Stimulated activated CD4-positive, alpha-beta T cell treated with anti-CD3 and anti-CD28 coated beads, Interleukin-15, amount 100 ng/mL, for 24 hours (primary cell): ENCODE measurements around the gene SLC30A5.
"Not testable (repeated sequence)": the region's sequence is repeated elsewhere in the genome, so short reads cannot be mapped to it uniquely, and the experiment has no call there.

Experiments
- DNase-seq: peaks from one replicate; pipeline ENCODE4 v3.0.0-alpha.2; 2020

Gene SLC30A5

DNA sequence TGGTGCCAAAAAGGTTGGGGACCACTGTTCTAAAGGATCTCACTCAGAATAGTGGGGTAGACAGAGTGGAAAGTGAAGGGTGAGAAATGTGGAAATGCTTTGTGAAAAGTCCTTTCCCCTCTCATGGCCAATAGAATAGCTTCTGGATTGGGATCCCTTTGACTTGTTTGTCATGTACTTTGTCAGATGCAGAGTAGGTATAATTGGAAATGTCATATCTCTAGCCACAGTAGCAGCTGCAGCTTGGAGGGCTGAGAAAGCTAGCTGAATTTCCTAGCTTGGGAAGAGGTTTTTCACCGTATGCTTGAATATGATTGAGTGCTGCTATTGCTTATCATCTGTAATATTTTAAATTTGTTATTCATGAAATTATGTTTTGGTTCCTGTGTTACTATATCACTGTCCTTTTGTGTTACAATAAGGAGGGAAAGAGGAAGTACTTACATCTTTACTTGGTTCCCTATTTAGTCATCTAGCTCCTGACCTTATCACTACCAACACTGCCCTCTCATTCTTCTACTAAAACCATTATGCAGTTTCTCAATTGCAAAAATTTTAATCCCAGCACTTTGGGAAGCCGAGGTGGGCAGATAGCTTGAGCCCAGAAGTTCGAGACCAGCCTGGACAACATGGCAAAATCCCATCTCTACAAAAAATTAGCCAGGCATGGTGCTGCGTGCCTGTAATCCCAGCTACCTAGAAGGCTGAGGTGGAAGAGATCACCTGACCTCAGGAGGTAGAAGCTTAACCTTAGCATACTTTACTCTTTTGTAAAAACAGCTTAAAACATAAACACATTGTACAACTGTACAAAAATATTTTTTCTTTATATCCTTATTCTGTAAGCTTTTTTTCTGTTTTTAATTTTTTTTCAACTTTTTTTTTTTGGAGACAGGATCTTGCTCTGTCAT is 12.4 kb downstream of the SLC30A5 start:
- DNase-seq: no peak

DNA sequence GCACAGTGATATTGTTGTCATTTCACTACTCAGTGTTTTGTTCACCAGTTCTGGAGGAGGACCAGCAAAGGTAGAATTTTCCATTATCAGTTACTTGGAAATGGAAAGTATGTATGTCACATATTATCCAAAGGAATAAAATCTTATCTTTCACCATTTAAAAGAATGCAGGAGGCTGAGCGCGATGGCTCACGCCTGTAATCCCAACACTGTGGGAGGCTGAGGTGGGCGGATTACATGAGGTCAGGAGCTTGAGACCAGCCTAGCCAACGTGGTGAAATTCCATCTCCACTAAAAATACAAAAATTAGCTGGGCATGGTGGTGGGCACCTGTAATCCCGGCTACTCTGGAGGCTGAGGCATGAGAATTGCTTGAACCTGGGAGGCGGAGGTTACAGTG is 14.6 kb downstream of the SLC30A5 start:
- not testable (repeated sequence) for DNase-seq

DNA sequence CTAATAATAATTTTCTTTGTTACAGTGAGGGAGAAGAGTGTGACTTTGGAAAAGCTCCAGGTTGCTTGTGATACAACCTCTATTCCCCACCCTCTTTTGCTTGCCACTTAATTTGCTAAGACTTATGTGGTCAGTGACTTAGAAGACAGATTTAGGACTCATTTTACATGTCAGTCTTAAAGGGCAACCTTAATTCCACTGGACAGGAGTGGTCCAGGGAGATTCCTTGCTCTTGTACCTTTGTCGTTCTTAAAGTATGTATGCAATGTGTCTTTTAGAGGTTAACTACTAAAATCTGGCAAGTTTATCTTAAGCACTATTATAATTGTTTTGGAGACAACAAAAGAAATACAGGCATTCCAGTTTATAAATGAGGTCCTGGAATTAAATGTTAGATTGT is 20.0 kb downstream of the SLC30A5 start:
- no peak for DNase-seq

DNA sequence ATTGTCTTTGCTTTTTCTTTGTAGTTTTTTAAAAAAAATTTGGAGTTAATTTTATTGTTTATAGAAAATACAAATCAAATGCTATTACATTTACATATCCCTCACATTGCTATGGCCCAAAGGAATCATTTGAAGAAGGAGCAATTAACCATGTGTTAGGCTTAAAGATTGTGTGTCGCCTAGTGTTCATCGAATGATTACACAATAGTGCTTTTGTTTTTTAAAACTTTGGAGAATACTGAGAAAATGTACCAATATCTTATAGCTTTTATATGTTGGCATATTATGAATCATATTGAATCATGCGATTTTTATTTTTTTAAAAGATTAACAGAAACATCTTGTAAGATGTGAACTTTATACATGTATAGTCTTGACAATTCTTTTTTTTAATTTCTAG is 21.7 kb downstream of the SLC30A5 start:
- no peak for DNase-seq

DNA sequence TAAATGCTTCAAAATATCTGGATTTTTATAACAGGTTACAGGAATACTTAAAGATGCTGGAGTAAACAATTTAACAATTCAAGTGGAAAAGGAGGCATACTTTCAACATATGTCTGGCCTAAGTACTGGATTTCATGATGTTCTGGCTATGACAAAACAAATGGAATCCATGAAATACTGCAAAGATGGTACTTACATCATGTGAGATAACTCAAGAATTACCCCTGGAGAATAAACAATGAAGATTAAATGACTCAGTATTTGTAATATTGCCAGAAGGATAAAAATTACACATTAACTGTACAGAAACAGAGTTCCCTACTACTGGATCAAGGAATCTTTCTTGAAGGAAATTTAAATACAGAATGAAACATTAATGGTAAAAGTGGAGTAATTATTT is 35.6 kb downstream of the SLC30A5 start:
- no peak for DNase-seq

DNA sequence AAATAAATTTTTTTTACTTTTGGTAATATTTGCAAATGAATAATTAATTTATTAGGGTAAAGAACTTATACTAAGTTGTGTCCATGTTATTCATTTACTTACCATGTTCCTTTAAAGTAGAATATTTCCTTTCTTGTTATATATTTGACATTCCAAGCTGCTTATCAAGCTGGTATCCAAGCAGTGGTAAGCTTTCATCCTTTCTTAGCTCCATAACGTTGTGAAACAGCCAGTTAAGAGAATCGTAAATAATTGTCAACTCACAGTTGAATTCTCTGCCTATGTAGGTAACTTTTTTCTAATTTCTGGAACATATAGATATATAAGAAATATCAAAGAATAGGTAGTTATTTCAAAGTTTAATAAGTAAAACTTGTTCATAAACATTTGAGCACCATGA is 36.4 kb downstream of the SLC30A5 start:
- no peak for DNase-seq

DNA sequence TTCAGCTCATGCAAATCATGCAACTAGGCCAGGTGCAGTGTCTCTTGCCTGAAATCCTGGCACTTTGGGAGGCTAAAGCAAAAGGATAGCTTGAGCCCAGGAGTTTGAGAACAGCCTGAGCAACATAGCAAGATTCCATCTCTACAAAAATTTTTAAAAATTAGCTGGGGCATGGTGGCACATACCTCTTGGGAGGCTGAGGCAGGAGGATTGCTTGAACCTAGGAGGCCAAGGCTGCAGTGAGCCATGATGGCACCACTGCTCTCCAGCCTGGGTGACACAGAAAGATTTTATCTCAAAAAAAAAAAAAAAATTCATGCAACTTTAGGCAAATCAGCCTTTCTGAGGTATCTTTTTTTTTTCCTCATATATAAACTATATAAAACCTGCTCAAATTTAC is 37.5 kb downstream of the SLC30A5 start:
- DNase-seq: no peak

DNA sequence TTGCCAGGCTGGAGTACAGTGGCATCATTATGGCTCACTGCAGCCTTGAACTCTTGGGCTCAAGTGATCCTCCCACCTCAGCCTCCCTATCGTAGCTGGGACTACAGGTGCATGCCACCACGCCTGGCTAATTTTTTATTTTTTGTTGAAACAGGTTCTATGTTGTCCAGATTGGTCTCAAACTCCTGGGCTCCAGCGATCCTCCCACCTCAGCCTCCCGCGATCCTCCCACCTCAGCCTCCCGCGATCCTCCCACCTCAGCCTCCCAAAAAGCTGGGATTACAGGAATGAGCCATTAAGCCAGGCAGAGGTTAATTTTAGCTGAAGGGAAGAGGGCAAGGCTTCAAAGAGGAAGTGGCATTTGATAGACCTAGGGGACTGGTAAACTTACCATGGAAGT is 40.3 kb downstream of the SLC30A5 start:
- no peak for DNase-seq

DNA sequence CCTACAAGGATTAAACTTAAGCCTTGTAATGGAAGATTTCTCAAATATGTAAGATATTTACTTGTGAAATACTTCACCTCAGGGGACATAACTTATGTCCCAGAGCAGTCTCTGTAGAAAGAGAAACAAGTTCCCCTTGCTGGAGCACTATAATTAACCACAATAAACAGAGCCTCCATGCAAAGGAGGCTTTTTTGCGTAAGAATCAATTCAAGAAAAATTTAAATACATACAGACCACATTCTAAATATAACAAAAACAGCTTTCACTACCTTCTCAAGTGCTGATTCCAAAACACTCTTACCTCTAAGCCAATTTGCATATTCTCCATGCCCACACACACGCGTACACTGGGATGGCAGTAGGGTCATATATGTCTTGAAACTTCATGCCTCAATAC is 42.5 kb downstream of the SLC30A5 start:
- no peak for DNase-seq

DNA sequence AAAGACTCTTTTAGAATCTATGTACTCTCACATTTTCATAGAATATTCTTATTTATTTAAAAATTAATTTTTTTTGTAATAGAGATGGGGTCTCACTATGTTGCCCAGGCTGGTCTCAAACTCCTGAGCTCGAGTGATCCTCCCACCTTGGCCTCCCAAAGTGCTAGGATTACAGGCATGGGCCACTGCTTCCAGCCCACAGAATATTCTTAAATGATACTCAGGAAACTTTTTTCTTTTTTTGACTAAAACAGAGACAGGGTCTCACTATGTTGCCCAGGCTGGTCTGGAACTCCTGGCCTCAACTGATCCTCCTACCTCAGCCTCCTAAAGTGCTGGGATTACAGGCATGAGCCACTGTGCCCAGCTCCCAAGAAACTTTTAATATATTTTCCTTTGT is 43.4 kb downstream of the SLC30A5 start:
- DNase-seq: not testable (repeated sequence)

DNA sequence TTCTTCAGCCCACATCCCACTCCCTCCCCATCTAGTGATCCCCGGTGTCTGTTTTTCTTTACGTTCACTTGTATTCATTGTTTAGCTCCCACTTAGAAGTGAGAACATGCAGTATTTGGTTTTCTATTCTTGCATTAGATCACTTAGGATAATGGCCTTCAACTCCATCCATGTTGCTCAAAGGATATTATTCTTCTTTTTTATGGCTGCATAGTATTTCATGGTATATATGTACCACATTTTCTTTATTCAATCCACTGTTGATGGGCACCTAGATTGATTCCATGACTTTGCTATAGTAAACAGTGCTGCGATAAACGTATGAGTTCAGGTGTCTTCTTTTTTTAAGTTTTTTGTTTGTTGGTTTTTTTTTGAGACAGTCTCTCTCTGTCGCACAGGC is 44.0 kb downstream of the SLC30A5 start:
- DNase-seq: no peak

DNA sequence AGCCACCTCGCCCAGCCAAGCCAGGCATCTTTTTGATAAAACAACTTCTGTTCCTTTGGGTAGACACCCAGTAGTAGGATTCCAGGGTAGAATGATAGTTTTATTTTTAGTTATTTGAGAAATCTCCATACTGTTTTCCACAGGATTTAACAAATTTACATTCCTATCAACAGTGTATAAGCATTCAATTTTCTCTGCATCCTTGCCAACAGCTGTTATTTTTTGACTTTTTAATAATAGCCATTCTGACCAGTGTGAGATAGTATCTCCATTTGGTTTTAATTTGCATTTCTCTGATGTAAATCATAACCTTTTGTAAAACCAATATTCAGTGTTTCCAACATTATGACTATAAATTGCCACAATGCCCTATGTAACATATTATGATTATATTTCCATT is 45.0 kb downstream of the SLC30A5 start:
- DNase-seq: no peak

DNA sequence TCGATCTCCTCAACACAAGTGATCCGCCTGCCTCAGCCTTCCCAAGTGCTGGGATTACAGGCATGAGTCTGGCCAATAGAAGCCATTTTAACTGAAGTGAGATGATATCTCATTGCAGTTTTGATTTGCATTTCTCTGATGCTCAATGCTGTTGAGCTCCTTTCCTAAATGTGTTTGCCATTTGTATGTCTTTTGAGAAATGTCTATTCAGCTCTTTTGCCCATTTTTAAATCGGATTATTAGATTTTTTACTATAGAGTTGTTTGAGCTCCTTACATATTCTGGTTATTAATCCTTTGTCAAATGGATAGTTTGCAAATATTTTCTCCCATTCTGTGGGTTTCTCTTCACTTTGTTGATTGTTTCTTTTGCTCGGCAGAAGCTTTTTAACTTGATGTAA is 46.4 kb downstream of the SLC30A5 start:
- DNase-seq: not testable (repeated sequence)

DNA sequence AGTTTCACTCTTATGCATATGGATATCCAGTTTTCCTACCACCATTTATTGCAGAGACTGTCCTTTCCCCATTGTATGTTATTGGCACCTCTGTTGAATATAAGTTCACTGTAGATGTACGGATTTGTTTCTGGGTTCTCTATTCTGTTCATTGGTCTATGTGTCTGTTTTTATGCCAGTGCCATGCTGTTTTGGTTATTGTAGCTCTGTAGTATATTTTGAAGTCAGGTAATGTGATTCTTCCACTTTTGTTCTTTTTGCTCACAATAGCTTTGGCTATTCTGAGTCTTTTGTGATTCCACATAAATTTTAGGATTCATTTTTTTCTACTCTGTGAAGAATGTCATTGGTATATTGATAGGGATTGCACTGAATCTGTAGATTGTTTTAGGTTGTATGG is 47.0 kb downstream of the SLC30A5 start:
- DNase-seq: no peak

DNA sequence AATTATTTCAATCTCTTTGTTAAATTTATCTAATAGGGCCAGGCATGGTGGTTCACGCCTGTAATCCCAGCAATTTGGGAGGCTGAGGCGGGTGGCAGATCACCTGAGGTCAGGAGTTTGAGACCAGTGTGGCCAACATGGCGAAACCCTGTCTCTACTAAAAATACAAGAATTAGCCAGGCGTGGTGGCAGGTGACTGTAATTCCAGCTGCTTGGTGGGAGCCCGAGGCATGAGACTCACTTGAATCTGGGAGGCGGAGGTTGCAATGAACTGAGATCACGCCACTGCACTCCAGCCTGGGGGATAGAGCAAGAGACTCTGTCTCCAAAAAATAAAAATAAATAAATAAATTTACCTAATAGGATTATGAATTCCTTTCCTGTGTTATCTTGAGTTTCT is 54.8 kb downstream of the SLC30A5 start:
- not testable (repeated sequence) for DNase-seq

DNA sequence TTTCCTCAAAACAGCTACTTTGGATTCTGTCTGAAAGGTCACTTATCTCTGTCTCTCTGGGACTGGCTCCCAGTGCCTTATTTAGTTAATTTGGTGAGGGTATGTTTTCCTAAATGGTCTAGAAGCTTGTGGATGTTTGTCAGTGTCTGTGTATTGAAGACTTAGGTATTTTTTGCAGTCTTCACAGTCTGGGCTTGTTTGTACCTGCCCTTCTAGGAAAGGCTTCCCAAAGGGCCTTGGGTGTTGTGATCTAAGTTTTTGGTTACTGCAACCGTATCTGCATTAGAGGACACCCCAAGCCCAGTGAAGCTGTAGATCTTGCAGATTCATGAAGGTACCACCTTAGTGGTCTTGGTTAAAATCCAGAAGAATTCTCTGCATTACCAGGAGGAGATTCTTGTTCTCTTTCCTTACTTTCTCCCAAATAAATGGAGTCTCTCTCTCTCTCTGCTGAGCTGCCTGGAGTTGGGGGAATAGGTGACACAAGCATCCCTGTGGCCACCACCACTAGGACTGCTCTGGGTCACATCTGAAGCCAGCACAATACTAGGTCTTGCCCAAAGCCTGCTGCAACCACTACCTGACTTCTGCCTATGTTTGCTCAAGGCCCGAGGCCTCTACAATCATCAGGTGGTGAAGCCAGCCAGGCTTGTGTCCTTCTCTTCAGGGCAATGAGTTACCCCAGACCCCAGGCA is 55.3 kb downstream of the SLC30A5 start:
- no peak for DNase-seq

DNA sequence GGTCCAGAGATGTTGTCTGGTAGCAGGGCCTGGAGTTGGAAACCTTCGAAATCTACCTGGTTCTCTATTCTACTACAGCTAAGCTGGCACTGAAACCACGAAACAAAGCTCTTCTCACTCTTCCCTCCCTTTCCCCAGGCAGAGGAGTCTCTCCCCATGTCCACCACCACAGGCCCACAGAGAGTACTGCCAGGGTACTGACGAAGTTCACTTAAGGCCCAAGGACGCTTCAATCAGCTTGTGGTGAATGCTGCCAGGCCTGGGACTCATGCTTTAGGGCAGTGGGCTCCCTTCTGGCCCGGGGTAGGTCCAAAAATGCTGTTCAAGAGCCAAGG is 55.8 kb downstream of the SLC30A5 start:
- no peak for DNase-seq

DNA sequence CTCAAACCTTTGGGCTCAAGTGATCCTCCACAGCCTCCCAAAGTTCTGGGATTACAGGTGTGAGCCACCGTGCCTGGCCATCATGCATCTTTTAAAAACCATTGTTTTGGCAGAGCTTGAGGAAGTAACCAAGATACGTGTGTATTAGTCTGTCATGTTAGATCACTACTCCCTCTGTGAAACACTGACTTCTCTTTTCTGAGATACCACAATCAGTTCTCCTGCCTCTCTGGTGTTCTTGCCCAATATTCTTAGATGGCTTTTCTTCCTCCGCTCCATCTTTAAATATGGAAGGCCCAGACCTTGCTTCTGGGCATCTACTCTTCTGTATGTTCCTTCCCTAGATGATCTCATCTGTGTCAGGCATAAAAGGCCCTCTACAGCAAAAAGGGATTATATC is 58.9 kb downstream of the SLC30A5 start:
- DNase-seq: no peak

DNA sequence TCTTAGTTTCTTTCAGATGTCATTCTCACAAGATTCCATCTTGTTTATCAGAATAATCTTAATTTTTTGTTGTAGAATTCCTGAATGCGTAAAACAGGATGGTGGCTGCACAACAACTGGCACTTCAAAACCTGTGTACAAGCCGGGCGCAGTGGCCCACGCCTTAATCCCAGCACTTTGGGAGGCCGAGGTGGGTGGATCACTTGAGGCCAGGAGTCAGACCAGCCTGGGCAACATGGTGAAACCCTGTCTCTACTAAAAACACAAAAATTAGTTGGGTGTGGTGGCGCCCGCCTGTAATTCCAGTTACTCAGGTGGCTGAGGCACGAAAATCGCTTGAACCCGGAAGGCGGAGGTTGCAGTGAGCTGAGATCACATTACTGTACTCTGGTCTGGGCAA is 62.6 kb downstream of the SLC30A5 start:
- no peak for DNase-seq

DNA sequence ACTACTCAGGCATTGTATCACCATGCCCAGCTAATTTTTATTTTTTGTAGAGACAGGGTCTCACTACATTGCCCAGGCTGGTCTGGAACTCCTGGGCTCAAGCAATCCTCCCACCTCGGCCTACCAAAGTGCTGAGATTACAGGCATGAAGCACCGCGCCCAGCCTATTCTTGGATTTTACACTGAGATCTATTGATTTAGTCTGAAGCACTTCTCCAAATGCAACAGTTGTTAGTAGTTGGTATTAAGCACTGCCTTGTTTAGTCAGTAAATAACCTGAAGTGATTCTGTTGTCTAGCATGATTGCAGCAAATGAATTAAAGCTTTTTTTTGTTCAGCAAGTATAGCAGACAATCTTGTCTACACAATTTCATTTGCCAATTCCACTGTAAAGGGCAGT is 64.2 kb downstream of the SLC30A5 start:
- DNase-seq: no peak

DNA sequence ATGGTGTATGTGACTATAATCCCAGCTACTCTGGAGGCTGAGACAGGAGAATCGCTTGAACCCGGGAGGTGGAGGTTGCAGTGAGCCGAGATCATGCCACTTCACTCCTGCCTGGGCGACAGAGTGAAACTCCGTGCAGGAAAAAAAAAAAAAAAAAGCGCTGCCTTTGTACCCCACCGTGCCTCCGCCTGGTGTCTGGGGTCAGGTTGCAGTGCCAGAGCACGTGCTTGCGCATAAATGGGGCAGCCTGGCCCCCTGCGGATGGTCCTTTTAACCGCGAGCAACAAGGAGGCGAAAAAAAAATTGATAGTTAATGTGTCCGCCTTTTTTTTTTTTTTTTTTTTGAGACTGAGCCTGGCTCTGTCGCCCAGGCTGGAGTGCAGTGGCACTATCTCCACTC is 66.8 kb downstream of the SLC30A5 start:
- DNase-seq: no peak

DNA sequence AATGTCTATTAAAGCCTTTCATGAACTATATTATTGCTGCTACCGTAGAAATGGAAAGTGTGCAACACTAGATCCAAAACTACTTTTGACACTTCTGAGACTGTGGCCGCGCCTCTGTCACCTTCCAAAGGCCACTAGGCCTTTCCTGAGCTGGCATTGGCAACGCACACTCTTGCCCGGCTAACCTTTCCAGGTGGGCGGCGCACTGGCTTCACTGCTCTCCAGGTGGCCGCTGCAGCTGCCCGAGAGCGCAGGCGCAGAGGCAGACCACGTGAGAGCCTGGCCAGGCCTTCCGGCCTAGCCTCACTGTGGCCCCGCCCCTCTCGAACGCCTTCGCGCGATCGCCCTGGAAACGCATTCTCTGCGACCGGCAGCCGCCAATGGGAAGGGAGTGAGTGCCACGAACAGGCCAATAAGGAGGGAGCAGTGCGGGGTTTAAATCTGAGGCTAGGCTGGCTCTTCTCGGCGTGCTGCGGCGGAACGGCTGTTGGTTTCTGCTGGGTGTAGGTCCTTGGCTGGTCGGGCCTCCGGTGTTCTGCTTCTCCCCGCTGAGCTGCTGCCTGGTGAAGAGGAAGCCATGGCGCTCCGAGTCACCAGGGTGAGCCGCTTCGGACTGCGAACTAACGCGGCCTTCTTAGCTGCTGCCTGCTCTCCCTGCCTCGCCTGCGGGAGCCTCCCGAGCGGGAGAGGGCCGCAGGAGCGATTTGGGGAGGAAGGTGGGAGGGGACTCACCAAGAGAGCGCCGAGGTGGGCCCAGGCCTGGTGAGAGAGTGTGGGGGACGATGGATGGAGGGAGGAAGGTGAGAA is 73.1 kb downstream of the SLC30A5 start, which contains the start of gene CCNB1:
CCNB1 (plus strand) TSS at position 465 of the 807 bp plus-strand sequence; CDS start at position 578, 113 bp downstream.
- peak; percentile 99 for DNase-seq

DNA sequence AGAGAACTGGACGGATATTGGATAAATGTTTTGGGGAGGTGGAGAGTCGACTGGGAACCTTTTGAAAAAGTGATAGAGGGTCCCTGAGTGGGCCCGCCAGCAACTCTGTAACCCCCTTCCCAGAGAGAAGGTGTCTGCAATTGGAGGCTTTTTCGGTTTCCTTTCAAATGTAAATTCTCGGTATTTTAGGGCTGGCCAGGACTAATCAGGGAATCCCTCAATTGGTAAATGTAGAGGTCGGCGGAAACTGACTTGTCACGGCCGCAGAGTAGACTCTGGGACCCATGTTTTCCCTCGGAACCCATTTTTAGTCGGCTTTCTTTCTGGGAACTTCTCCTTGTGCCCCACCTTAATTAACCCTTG is 73.7 kb downstream of the SLC30A5 start:
- DNase-seq: peak; percentile 11

DNA sequence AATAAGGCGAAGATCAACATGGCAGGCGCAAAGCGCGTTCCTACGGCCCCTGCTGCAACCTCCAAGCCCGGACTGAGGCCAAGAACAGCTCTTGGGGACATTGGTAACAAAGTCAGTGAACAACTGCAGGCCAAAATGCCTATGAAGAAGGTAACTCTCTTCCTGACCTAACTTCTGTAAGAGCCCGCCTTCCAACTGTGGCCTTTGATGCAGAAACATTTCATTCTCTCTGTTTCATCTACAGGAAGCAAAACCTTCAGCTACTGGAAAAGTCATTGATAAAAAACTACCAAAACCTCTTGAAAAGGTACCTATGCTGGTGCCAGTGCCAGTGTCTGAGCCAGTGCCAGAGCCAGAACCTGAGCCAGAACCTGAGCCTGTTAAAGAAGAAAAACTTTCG is 74.1 kb downstream of the SLC30A5 start:
- no peak for DNase-seq
